ENCODE data around the gene SLC22A2.

Gene SLC22A2

GRCh38 chr6:160249671-160250070, 8.9 kb downstream of the SLC22A2 start:
- intact Hi-C loops (cut with DNase I; ENCODE audit: low total_unique reads): no loop called here
- Histone ChIP-seq H3K27me3 (no peaks in the 10 kb centered on the region), H3K27ac (no peak overlapping the region), H3K4me3 (no peak overlapping the region), H3K36me3 (no peaks in the 10 kb centered on the region), H3K4me1 (peaks cover 0 to 15% (median 2%) of the 10 kb centered on the region in 4 donors), H3K9me3 (no peaks in the 10 kb centered on the region)
- no peak for TF ChIP-seq CTCF (IDR thresholded peaks at IDR 0.05)
- DNase-seq: no peak

DNA sequence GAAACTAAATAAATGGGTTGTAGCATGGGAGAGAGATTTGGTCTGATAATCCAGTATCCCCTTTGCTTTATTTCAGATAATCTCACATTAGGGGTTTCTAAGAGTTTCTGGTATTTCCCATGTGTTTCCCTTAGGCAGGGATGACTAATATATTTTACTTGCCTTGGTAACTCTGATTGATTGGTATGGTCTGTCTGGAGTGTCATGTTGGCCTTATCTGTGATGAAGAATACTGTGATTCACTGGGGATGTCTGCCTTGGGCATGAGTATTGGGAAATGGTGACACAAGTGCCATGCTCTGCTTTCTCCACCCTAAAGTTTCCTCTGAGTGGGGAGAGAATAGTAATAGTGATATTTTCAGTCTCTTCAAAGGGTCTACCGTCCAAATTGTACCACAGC, 10.1 kb downstream of the SLC22A2 start:
- intact Hi-C loops (cut with DNase I; ENCODE audit: low total_unique reads): no loop called here
- H3K27me3 ChIP-seq: no peaks in the 10 kb centered on the region
- H3K9me3 ChIP-seq: no peaks in the 10 kb centered on the region
- no peak overlapping the region for H3K4me3 ChIP-seq
- H3K4me1 ChIP-seq: peaks cover 0 to 25% (median 2%) of the 10 kb centered on the region in 4 donors
- TF ChIP-seq CTCF (IDR thresholded peaks at IDR 0.05): no peak
- no peaks in the 10 kb centered on the region for H3K36me3 ChIP-seq
- H3K27ac ChIP-seq: peak overlapping the region in 1 of 2 donors; percentile 22
- DNase-seq: no peak

DNA sequence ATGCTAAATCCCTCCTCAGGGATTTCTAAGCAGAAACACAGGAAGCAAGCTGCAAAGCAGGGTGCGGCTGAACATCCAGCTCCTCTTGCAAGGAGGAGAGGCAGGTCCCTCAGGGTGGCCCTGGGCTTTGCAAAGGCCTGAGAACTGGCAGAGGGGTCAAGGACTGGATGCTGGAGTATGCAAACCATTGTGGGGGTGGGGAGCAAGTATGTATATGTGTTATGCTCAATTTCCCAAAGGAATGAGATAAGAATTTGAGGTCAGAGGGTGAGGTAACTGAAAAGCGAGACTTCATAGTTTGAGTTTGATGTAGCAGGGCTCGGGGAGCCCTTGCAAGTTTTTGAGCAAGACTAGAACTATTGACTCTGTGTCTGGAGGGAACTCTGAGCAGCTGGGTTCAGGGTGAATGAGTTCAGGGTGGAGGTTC, 11.2 kb downstream of the SLC22A2 start:
- Histone ChIP-seq H3K4me3 (no peak overlapping the region), H3K36me3 (no peaks in the 10 kb centered on the region), H3K4me1 (peaks cover 0 to 25% (median 2%) of the 10 kb centered on the region in 4 donors), H3K27ac (peak overlapping the region in 1 of 2 donors; percentile 22), H3K27me3 (no peaks in the 10 kb centered on the region), H3K9me3 (no peaks in the 10 kb centered on the region)
- no peak for DNase-seq
- intact Hi-C loops (cut with DNase I; ENCODE audit: low total_unique reads): no loop called here
- TF ChIP-seq CTCF (IDR thresholded peaks at IDR 0.05): no peak

DNA sequence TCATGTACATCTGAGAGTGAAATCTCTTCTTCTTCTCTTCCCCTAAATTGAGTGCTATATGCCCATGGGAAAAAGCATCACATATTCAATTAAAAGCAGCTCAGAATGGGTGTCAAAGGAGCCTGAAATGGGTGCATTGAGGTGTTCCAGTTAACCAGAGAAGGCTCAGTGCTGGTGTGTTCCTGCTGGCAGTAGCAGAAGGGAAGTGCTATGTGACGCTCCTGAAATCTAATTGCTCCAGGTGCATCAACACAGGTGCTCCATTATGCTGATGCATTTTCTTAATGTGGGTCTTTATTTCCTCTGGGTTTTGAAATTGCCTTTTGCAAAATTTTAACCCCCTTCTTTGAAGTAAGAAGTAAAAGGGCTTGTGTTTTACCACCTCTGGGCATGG, 17.9 kb downstream of the SLC22A2 start:
- DNase-seq: no peak
- Histone ChIP-seq H3K27me3 (no peaks in the 10 kb centered on the region), H3K27ac (no peak overlapping the region), H3K4me1 (peaks cover 0 to 40% (median 8%) of the 10 kb centered on the region in 4 donors), H3K36me3 (no peaks in the 10 kb centered on the region), H3K4me3 (no peak overlapping the region), H3K9me3 (no peaks in the 10 kb centered on the region)
- intact Hi-C loops (cut with DNase I; ENCODE audit: low total_unique reads): no loop called here
- TF ChIP-seq CTCF (IDR thresholded peaks at IDR 0.05): no peak

- Histone ChIP-seq H3K36me3 (no peaks in the 10 kb centered on the region), H3K27ac (no peak overlapping the region), H3K4me3 (no peak overlapping the region), H3K27me3 (no peaks in the 10 kb centered on the region), H3K9me3 (no peaks in the 10 kb centered on the region), H3K4me1 (peaks cover 0 to 45% (median 8%) of the 10 kb centered on the region in 4 donors)
- no peak for TF ChIP-seq CTCF (IDR thresholded peaks at IDR 0.05)
- DNase-seq: no peak
- intact Hi-C loops (cut with DNase I; ENCODE audit: low total_unique reads): no loop called here
Measured at GRCh38 chr6:160239929-160240690, 18.5 kb downstream of the SLC22A2 start.
